Gastroesophageal sphincter (tissue), 4 donors: ENCODE results near the gene FCMR. TPM values are rescaled to one million over a fixed set of nuclear protein-coding genes. Genes with fewer than 3 reads are reported as not detected.

Experiments used
- ATAC-seq: fragments of 150-250 bp; one replicate; pipeline ENCODE4 v1.9.1; 2016; ENCODE audit warnings: mild to moderate bottlenecking, moderate library complexity
- H3K27ac ChIP-seq, 4 donors: fragments of 200-600 bp; sonication (generic) in 3 of 4; 1 replicate in 3 of 4; 2 replicates in 1 of 4; pipeline ENCODE4 v1.5.1; 2016 to 2019
- H3K27me3 ChIP-seq: fragments of 200-600 bp; sonication (generic); one replicate; pipeline ENCODE4 v1.5.1; 2019
- H3K36me3 ChIP-seq, 2 donors: fragments of 200-600 bp; sonication (generic); one replicate each; pipeline ENCODE4 v1.5.1; 2019; ENCODE audit warnings: control low read depth in 1 of 2
- H3K4me1 ChIP-seq, 3 donors: fragments of 200-600 bp; sonication (generic); 1 replicate in 2 of 3; 2 replicates in 1 of 3; pipeline ENCODE4 v1.5.1; 2016 to 2019; ENCODE audit warnings: control low read depth in 2 of 3
- H3K4me3 ChIP-seq, 2 donors: fragments of 200-600 bp; sonication (generic); one replicate each; pipeline ENCODE4 v1.5.1; 2019; ENCODE audit warnings: mild to moderate bottlenecking in 1 of 2, moderate library complexity in 1 of 2
- H3K9me3 ChIP-seq, 3 donors: fragments of 200-600 bp; sonication (generic); one replicate each; pipeline ENCODE4 v1.5.1; 2017 to 2019; ENCODE audit warnings: control low read depth in 2 of 3
- EP300 ChIP-seq: sonication (generic); formaldehyde crosslinking; IDR thresholded peaks from one replicate; pipeline ENCODE4 v1.6.1; 2017; ENCODE audit warnings: antibody characterized with exemption, mild to moderate bottlenecking
- POLR2A ChIP-seq, 2 donors: fragments of 450-650 bp; IDR thresholded peaks; one replicate each; pipeline ENCODE4 v1.6.1; 2017; ENCODE audit warnings: antibody characterized with exemption in 2 of 2, mild to moderate bottlenecking in 2 of 2, moderate library complexity in 1 of 2
- POLR2AphosphoS5 ChIP-seq: sonication (generic); formaldehyde crosslinking; IDR thresholded peaks from one replicate; pipeline ENCODE4 v1.6.1; 2017; ENCODE audit warnings: antibody characterized with exemption
- WGBS, 2 donors: methylation state at CpG; one replicate each; pipeline ENCODE4 v1.1.5; 2018; ENCODE audit warnings: low coverage in 1 of 2; 5-methylcytosine and 5-hydroxymethylcytosine counted together
- total RNA-seq, 4 donors: library from RNA; depleted of rRNA; stranded (reverse); fragments of >200 nt; gene quantifications; one replicate each; pipeline ENCODE4 v1.1.0, GENCODE V29; 2016
- TF ChIP-seq, protein P1 (sequence below), 4 experiments: fragments of 200-600 bp in 2 of 4; fragments of 450-650 bp in 2 of 4; sonication (generic) in 1 of 4; IDR thresholded peaks; one replicate each; pipeline ENCODE4 v1.5.1; 2017 to 2019; ENCODE audit warnings: antibody characterized with exemption in 4 of 4, mild to moderate bottlenecking in 2 of 4, moderate library complexity in 2 of 4

The FCMR gene
- total RNA-seq, 4 donors from 2014 or later = 1.0 to 4.1 (median 1.6) TPM; not detected in 1

DNA sequence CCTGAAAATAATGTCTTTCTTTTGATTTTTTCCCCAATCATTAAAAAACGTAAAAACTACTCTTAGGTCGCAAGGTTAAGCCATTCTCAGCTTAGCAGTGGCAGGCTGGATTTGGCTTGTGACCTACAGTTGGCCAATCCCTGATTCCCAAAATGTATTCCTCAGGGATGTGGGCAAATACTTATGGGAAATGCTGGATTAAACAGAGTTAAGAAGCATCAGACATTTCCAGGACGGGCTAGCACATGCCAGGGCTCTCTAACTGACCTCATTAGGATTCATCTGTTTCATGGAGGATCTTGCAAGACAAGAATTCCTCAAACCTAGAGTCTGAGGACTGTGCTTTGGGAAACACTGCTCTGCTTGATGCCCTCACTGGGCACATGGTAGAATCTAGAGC is 25.5 kb downstream of the FCMR start:
- peaks cover 39% of the 10 kb centered on the region for H3K27me3 ChIP-seq
- ATAC-seq = no peak
- no peaks in the 10 kb centered on the region for H3K36me3 ChIP-seq
- 29 to 73% methylated on average over 1 to 3 of the region's 3 CpGs for WGBS, 2 donors
- no peak for TF ChIP-seq POLR2A (IDR thresholded peaks at IDR 0.05)
- H3K4me1 ChIP-seq = no peaks in the 10 kb centered on the region
- H3K9me3 ChIP-seq = no peaks in the 10 kb centered on the region
- no peak overlapping the region for H3K4me3 ChIP-seq
- H3K27ac ChIP-seq = no peak overlapping the region

DNA sequence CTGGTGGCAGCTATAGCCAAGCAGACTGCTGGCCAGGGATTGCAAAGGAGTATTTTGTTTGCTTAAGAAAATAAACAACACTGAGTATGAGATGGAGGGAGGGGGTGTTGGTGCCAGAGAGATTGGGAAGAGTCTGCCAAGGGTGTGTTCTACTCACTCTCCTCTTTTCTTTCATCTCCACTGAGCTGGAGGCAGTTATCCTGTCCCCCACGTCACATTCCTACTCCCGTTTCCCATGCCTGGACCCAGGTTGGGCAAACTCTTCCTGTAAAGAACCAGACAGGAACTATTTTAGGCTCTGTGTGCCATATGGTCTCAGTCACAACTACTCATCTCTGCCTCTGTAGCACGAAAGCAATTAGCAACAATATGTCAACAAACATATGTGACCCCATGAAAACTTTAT is 25.9 kb downstream of the FCMR start:
- 19 to 31% methylated on average over 3 of the region's 3 CpGs for WGBS, 2 donors
- H3K27me3 ChIP-seq = peaks cover 44% of the 10 kb centered on the region
- TF ChIP-seq POLR2AphosphoS5 = no peak
- no peak for TF ChIP-seq EP300
- TF ChIP-seq POLR2A (IDR thresholded peaks at IDR 0.05) = no peak
- TF ChIP-seq, protein P1, sequence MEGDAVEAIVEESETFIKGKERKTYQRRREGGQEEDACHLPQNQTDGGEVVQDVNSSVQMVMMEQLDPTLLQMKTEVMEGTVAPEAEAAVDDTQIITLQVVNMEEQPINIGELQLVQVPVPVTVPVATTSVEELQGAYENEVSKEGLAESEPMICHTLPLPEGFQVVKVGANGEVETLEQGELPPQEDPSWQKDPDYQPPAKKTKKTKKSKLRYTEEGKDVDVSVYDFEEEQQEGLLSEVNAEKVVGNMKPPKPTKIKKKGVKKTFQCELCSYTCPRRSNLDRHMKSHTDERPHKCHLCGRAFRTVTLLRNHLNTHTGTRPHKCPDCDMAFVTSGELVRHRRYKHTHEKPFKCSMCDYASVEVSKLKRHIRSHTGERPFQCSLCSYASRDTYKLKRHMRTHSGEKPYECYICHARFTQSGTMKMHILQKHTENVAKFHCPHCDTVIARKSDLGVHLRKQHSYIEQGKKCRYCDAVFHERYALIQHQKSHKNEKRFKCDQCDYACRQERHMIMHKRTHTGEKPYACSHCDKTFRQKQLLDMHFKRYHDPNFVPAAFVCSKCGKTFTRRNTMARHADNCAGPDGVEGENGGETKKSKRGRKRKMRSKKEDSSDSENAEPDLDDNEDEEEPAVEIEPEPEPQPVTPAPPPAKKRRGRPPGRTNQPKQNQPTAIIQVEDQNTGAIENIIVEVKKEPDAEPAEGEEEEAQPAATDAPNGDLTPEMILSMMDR (IDR thresholded peaks at IDR 0.05) = no peak
- no peaks in the 10 kb centered on the region for H3K36me3 ChIP-seq
- ATAC-seq = no peak
- H3K27ac ChIP-seq = no peak overlapping the region
- no peaks in the 10 kb centered on the region for H3K9me3 ChIP-seq
- H3K4me3 ChIP-seq = no peak overlapping the region
- H3K4me1 ChIP-seq = no peaks in the 10 kb centered on the region

DNA sequence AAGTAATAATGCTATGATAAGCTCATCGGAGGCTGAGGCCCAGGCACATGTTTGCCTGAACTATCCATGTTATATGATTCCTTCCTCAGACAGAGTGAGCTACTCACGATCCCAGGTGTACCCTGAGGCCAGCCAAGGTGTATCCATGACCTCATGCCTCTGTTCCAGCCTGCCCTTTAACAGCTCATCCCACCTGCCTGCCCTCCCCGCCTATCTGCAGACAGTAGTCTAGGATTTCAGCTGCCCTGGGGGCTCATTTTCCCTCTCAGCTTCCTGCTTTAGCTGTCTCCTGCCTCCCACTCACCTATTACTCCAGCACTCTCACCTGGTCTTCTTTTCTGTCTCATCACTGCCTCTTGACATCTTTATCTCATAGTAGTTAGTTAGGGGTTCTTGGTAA is 26.4 kb downstream of the FCMR start:
- H3K27ac ChIP-seq = no peak overlapping the region
- H3K9me3 ChIP-seq = no peaks in the 10 kb centered on the region
- no peaks in the 10 kb centered on the region for H3K36me3 ChIP-seq
- TF ChIP-seq, protein P1 (IDR thresholded peaks at IDR 0.05) = no peak
- TF ChIP-seq POLR2AphosphoS5 = no peak
- TF ChIP-seq POLR2A (IDR thresholded peaks at IDR 0.05) = no peak
- no peak for TF ChIP-seq EP300
- peaks cover 45% of the 10 kb centered on the region for H3K27me3 ChIP-seq
- 81 to 100% methylated on average over 2 of the region's 3 CpGs for WGBS, 2 donors
- H3K4me3 ChIP-seq = no peak overlapping the region
- H3K4me1 ChIP-seq = no peaks in the 10 kb centered on the region
- ATAC-seq = no peak

DNA sequence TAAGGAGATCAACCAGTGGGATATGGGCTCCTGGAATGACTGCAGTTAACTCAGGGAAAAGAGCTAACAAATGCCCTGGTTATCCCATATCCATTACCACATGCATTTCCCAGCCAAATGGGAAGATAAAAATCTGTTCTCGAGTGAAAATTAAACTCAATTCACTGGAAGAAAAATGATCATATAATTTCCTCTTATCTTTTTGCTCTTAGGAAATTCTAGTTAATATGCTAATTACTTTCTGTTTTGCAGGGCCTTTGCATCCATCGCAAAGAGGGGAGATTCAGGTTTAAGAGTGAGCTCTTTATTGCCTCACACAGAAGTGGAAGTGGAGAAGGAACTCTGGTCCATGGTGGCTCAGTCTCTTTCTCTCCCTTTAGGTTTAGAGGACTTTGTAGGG is 28.4 kb downstream of the FCMR start:
- Histone ChIP-seq H3K27me3 (peaks cover 37% of the 10 kb centered on the region), H3K9me3 (no peaks in the 10 kb centered on the region), H3K4me1 (no peaks in the 10 kb centered on the region), H3K27ac (no peak overlapping the region), H3K4me3 (no peak overlapping the region), H3K36me3 (no peaks in the 10 kb centered on the region)
- ATAC-seq = no peak
- WGBS, 2 donors = 56 to 79% methylated on average over 1 to 2 of the region's 2 CpGs
- TF ChIP-seq, protein P1 (IDR thresholded peaks at IDR 0.05) = no peak
- TF ChIP-seq EP300 (no peak), POLR2A (IDR thresholded peaks at IDR 0.05) (no peak), POLR2AphosphoS5 (no peak)

DNA sequence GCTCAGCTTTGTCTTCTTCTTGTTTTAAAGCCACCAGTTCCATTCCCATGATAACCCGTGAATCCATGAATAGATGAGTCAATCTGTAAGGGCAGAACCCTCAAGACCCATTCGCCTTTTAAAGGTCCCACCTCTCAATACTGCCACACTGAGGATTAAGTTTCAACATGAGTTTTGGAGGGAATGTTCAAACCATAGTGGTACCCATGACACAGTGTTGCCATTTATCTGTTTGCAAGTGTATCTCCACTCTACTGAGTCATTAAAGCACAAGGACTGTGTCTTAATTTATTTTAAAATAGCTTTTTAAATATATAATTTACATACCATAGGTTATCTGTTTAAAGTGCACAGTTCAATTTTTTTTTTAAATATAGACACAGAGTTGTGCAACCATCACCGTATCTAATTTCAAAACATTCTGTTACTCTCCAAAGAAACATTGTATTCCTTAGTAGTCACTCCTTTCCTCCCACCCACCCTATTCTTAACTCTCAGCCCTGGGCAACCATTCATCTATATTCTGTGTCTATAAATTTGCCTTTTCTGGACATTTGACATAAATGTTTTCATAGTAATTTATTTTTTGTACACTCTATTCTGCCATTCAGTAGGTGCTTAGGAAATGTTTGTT is 29.3 kb downstream of the FCMR start:
- Histone ChIP-seq H3K9me3 (no peaks in the 10 kb centered on the region), H3K27me3 (peaks cover 34% of the 10 kb centered on the region), H3K27ac (no peak overlapping the region), H3K4me1 (no peaks in the 10 kb centered on the region), H3K4me3 (no peak overlapping the region), H3K36me3 (no peaks in the 10 kb centered on the region)
- WGBS, 2 donors = 76 to 92% methylated on average over 3 of the region's 3 CpGs
- TF ChIP-seq, protein P1 (IDR thresholded peaks at IDR 0.05) = no peak
- TF ChIP-seq POLR2A (IDR thresholded peaks at IDR 0.05) (no peak), EP300 (no peak), POLR2AphosphoS5 (no peak)
- no peak for ATAC-seq
